ENCODE measurements around the gene KLF11. TPM values are rescaled to one million over a fixed set of nuclear protein-coding genes. Genes with fewer than 3 reads are reported as not detected.

Gene KLF11
- total and polyA plus RNA-seq, 4 donors, result 10.2 to 13.3 (median 11.4) TPM

DNA sequence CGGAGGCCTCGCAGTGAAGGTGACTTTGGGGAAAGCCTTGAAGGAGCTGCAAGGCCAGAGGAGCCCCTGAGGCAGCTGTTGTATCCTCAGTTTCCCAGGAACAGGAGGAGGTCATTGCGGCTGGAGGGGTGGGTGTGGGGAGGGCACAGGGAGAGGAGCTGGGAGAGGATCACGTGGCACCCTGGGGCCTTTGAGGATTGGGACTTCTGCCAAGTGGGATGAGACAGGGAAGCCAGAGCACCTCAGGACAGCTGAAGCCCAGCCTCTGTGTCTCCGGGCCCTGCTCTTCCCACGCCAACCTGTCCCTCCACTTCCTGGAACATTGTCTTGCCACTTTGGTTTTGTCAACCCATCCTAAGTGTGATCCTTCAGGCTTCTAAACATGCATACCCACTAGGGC, 59.8 kb downstream of the KLF11 start:
- DNase-seq (ENCODE audit: low read depth in 4 of 6, low spot score in 6 of 6), result no peak
- Histone ChIP-seq H3K4me1 (ENCODE audit: control insufficient read depth, insufficient read depth, low read length) (no peaks in the 10 kb centered on the region), H3K36me3 (ENCODE audit: control insufficient read depth, insufficient read depth, low read length) (no peaks in the 10 kb centered on the region), H3K9me3 (ENCODE audit: control insufficient read depth, insufficient read depth, low read length) (peaks cover 2% of the 10 kb centered on the region), H3K27me3 (ENCODE audit: control insufficient read depth, insufficient read depth, low read length) (no peaks in the 10 kb centered on the region), H3K4me3 (ENCODE audit: low read depth, low read length) (no peak overlapping the region), H3K27ac (ENCODE audit: low read depth, low read length) (no peak overlapping the region)
- WGBS (ENCODE audit: insufficient coverage), result 78% methylated on average over 6 of the region's 6 CpGs

Small RNA genes within 50 kb of the gene (small RNA-seq; reads per million reads assigned to genes)
- gene RF00568 (ENCODE audit: low replicate concordance), result not detected

Other genes starting within 250 kb of the KLF11 start
- 10 to 100 TPM; 29.9 to 43.5 TPM for gene TAF1B, start 200.1 kb upstream of the KLF11 start, total RNA-seq
- gene TAF1B, start 200.1 kb upstream of the KLF11 start, polyA plus RNA-seq (ENCODE audit: insufficient read length in 2 of 2), result 10 to 100 TPM; 16.7 to 18.2 TPM
- gene GRHL1, start 91.9 kb upstream of the KLF11 start, total RNA-seq, result 10 to 100 TPM; 12.0 to 25.8 TPM
- 10 to 100 TPM; 10.1 to 12.9 TPM for gene GRHL1, start 91.9 kb upstream of the KLF11 start, polyA plus RNA-seq (ENCODE audit: insufficient read length in 2 of 2)
- gene CYS1, start 36.9 kb downstream of the KLF11 start, total RNA-seq, result 1 to 10 TPM; 2.0 to 2.2 TPM
- gene CYS1, start 36.9 kb downstream of the KLF11 start, polyA plus RNA-seq (ENCODE audit: insufficient read length in 2 of 2), result 1 to 10 TPM; 4.0 to 4.1 TPM
- 10 to 100 TPM; 16.6 to 18.8 TPM for gene RRM2, start 79.2 kb downstream of the KLF11 start, total RNA-seq
- 10 to 100 TPM; 40.3 to 42.4 TPM for gene RRM2, start 79.2 kb downstream of the KLF11 start, polyA plus RNA-seq (ENCODE audit: insufficient read length in 2 of 2)

Measured in spinal cord (tissue), 10 donors.